ENCODE data around the gene PDK3.

DNA sequence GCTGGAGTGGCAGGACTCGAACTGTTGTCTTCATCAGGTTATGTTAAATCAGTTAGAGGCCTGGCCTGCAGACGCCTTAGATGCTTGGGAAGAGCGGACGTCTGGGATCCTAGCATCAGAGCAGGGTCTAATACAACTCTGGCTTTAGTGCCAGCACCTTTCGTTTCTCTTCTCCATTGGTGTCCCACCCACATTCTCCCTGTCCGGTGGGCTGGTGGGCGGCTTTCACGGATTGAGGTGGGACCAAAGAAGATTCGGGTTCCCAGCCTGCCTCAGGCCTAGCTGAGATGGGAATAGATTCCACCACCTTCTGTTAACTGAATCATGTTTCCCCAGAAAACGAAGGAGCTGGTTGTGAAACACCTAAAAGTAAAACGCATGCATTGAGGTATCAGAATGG is 939 bp downstream of the PDK3 start:
- TF ChIP-seq CTCF (conservative IDR thresholded peaks at IDR 0.05; ENCODE audit: low read depth, low read length) (no peak), EZH2 (IDR thresholded peaks at IDR 0.05; ENCODE audit: borderline replicate concordance, low read depth, low read length, poor library complexity, severe bottlenecking) (no peak)

Data from A673 (cell line).